ENCODE data around the gene PCDHGC4.

Gene PCDHGC4

DNA sequence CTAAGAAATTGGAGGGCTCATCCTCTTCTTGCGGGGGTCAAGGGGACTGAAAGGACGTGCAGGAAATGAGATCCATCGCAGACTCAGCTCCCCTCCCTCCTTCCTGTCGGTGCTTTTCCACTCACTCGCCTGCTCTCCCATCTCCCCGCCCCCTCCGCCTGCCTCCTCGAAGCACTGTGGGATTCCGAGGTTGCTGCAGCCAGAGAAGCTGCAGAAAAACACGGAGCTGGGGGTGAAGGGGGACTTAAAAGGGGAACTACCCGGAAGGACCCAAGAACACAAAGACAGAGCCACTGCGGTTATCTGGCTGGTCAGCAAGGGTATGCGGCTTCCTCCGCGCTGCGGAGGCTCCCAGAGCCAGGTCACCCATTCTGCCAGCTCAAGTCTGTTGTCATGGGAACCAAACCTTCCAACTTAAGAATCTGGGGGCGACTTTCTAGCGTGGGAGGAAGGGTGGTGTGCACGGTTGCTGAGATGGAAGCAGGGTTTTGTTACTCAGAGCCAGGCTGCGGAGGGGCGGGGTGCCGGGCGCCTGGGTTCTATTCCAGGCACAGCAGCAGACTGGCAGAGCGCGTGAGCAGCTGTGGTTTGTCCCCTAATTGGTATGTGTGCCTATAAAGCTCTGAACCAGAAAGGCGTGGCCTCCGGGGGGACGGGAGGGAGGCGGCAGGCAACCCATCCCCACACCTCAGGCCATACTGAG, 28.9 kb downstream of the PCDHGC4 start:
- ChIA-PET POLR2A (no interaction called here), CTCF (interaction anchor here (0.9 to 14.8 kb wide), 27 partner anchors 9 to 455 kb away, joined by 3 to 214 read pairs (median 5); partner anchors contain the start of genes DIAPH1, PCDHGA10, PCDHGA11 and PCDHGA4)
- TF ChIP-seq, protein P1, sequence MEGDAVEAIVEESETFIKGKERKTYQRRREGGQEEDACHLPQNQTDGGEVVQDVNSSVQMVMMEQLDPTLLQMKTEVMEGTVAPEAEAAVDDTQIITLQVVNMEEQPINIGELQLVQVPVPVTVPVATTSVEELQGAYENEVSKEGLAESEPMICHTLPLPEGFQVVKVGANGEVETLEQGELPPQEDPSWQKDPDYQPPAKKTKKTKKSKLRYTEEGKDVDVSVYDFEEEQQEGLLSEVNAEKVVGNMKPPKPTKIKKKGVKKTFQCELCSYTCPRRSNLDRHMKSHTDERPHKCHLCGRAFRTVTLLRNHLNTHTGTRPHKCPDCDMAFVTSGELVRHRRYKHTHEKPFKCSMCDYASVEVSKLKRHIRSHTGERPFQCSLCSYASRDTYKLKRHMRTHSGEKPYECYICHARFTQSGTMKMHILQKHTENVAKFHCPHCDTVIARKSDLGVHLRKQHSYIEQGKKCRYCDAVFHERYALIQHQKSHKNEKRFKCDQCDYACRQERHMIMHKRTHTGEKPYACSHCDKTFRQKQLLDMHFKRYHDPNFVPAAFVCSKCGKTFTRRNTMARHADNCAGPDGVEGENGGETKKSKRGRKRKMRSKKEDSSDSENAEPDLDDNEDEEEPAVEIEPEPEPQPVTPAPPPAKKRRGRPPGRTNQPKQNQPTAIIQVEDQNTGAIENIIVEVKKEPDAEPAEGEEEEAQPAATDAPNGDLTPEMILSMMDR (IDR thresholded peaks at IDR 0.05; ENCODE audit: control extremely low read depth, extremely low read depth, low read depth, missing control alignments) = no peak
- DNase-seq (ENCODE audit: extremely low spot score) = peak; percentile 64

DNA sequence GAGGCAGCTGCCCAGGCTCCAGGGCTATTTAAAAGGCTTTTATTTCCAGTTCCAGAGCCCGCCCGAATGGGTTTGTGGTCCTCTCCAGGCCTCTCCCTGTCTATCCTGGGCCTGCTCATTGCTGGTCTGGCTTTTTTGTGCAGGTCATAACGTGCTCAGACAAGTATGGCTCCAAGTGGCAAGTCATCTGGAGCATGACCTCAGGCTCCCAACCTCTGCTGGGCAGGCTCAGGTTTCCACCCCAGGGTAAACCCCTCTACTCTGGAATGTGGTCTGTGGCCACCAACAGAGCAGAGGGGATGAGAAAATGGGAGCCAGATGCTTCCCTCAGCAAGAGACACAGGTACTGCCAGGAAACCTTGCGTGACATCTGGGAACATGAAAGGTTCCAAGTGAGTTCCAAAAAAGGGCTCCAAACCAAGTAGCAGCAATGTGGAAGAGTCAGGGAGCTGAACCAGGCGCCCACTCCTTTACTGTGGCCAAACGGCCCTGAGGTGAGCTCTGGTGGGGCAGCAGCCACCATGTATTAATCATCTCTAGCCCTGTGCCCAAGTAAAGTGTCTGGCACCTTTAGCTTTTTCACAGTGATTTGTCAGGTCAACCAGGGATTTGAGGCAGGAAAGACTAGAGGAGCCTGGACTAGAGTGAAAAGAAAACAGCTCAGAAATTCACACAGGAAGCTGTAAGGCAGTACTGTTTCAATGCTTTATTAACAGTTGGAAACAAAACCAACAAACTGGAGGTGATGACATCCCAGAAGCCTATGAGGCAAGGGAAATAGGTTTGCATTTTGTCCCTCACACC, 29.7 kb downstream of the PCDHGC4 start:
- TF ChIP-seq, protein P1 (IDR thresholded peaks at IDR 0.05; ENCODE audit: control extremely low read depth, extremely low read depth, low read depth, missing control alignments) = no peak
- no peak for DNase-seq (ENCODE audit: extremely low spot score)
- POLR2A ChIA-PET = no interaction called here
- CTCF ChIA-PET = interaction anchor here (0.6 to 14.8 kb wide), 15 partner anchors 8 to 98 kb away, joined by 3 to 214 read pairs (median 26); partner anchors contain the start of genes PCDHGA10, PCDHGA11, PCDHGA12 and PCDHGB7

DNA sequence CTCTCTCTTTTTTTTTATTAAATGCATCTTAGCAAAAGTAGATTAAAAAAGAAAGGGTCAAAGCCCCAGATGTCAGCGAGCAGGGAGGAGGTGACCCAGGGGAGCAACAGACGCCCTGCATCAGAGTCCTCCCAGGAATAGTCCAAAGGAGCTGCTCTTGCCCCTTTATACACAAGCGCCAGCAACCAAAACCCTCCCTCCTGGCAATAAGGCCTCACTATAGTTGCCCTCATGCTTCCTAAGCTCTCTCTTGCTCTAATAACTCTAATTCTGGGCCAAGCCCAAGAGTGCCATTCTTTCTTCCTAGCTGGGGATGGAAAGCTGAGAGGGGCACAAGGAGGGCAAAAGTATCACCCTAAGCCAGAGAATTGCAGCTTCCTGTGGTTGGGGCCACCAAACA, 30.3 kb downstream of the PCDHGC4 start:
- CTCF ChIA-PET = interaction anchor here (0.6 to 14.8 kb wide), 13 partner anchors 8 to 194 kb away, joined by 3 to 214 read pairs (median 11); partner anchors contain the start of genes PCDHGA10, PCDHGA11, PCDHGA12 and PCDHGB7
- TF ChIP-seq, protein P1 (IDR thresholded peaks at IDR 0.05; ENCODE audit: control extremely low read depth, extremely low read depth, low read depth, missing control alignments) = no peak
- no peak for DNase-seq (ENCODE audit: extremely low spot score)
- POLR2A ChIA-PET = no interaction called here

DNA sequence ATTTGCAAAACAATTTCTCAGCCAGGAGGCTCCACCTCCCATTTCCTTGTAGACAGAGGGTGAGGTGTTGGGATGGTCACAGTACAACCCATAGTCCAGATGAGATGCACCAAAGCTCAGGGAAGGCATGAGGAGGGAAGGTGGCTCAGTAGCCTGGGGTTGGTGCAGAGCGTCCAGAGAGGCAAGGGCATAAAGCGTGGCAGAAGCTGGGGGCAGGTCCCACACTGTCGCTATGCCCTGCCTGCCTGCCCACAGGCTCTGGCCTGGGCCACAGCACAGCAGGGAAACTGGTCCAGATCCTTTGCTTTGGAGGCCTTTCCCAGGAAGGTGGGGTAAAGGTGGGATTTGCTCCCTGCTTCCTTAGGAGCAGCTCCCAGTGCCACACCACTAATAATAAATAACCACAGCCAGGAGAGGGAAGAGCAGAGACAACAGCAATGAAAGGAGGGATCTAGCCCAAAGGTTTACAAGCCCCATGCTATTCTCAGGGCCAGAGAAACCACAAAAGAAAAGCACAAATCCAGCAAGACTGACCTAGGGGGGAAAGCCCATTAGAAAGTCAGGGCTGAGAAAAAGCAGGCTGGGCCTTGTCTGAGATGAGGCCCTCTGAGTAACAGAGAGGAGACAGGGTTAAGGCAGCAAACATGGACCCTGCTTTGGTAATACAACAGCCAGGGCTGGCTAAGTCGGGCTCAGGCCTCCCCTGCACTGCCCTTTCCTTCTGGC, 31.3 kb downstream of the PCDHGC4 start:
- POLR2A ChIA-PET = no interaction called here
- CTCF ChIA-PET = interaction anchor here (0.9 to 14.8 kb wide), 12 partner anchors 7 to 195 kb away, joined by 3 to 214 read pairs (median 8); partner anchors contain the start of genes PCDHGA10, PCDHGA11, PCDHGB7 and TAF7
- TF ChIP-seq, protein P1 (IDR thresholded peaks at IDR 0.05; ENCODE audit: control extremely low read depth, extremely low read depth, low read depth, missing control alignments) = no peak
- DNase-seq (ENCODE audit: extremely low spot score) = no peak

DNA sequence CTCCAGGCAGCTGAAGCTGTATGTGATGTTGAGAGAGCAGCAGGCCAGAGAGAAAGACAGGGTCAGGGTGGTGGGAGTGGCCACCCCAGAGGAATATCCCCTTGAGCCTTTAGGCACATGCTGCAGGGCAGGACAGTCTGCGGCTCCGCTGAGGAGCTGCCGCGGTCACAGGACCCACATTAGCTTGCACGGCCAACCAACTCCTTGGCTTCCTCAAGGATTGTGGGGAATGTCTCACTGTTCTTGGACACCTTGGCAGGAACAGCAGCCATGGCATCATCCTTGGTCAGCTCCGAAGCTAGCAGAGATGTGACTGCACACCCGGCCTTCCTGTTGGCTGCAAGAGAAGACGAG, 31.8 kb downstream of the PCDHGC4 start:
- no peak for DNase-seq (ENCODE audit: extremely low spot score)
- TF ChIP-seq, protein P1 (IDR thresholded peaks at IDR 0.05; ENCODE audit: control extremely low read depth, extremely low read depth, low read depth, missing control alignments) = no peak
- POLR2A ChIA-PET = no interaction called here
- CTCF ChIA-PET = interaction anchor here (1.2 to 14.8 kb wide), 8 partner anchors 6 to 100 kb away, joined by 3 to 214 read pairs (median 10); partner anchors contain the start of genes PCDHGA10, PCDHGA11 and PCDHGB7

DNA sequence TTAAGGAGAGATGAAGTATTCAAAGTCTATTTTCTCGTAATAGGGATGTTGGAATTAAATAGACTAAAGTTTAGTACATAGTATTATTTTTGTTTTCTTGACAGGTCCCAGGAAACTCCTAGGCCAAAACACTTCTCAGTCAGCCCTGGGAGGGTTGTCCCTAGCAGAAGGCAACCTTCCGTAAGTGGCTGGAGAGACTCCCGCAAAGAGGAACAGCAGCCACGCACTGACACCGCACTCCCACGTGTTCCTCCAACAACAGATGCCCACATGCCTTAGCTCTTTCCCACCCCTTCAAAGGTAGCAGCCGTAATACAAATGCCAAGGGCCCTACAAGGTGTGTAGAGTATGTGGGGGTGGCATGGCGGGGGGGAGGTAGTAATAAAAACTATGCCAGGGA, 32.5 kb downstream of the PCDHGC4 start:
- POLR2A ChIA-PET = no interaction called here
- CTCF ChIA-PET = interaction anchor here (1.2 to 14.8 kb wide), 6 partner anchors 6 to 101 kb away, joined by 3 to 214 read pairs (median 34); partner anchors contain the start of genes PCDHGA10, PCDHGA11 and PCDHGB7
- DNase-seq (ENCODE audit: extremely low spot score) = no peak
- TF ChIP-seq, protein P1 (IDR thresholded peaks at IDR 0.05; ENCODE audit: control extremely low read depth, extremely low read depth, low read depth, missing control alignments) = no peak

All from GM10248 (cell line).